Esophagus squamous epithelium (tissue), 4 donors: ENCODE data around the gene CFAP53.

Source experiments
- CTCF ChIP-seq, 6 experiments: fragments of 450-650 bp in 4 of 6; fragments of 200-600 bp in 2 of 6; sonication (generic) in 2 of 6; IDR thresholded peaks; one replicate each; pipeline ENCODE4 v1.5.1; 2016 to 2019; ENCODE audit warnings: antibody characterized with exemption in 6 of 6, mild to moderate bottlenecking in 4 of 6, moderate library complexity in 4 of 6
- POLR2A ChIP-seq, 4 donors: fragments of 450-650 bp; IDR thresholded peaks; one replicate each; pipeline ENCODE4 v1.6.1; 2017; ENCODE audit warnings: antibody characterized with exemption in 4 of 4, mild to moderate bottlenecking in 4 of 4, moderate library complexity in 3 of 4

- TF ChIP-seq CTCF (IDR thresholded peaks at IDR 0.05) (no peak), POLR2A (IDR thresholded peaks at IDR 0.05) (no peak)
These were observed 58.6 kb downstream of the CFAP53 start for GRCh38 chr18:50207722-50208121.
